Activated effector memory CD4-positive, alpha-beta T cell treated with anti-CD3 and anti-CD28 coated beads, Interleukin-2, amount 50 U/mL, for 16 hours (primary cell): Measurements from ENCODE around the gene FAM114A2.
"Not testable (repeated sequence)": the region's sequence is repeated elsewhere in the genome, so short reads cannot be mapped to it uniquely, and the experiment has no call there.

Experiments
- DNase-seq: peaks from one replicate; pipeline ENCODE4 v3.0.0-alpha.2; 2020

FAM114A2 gene

DNA sequence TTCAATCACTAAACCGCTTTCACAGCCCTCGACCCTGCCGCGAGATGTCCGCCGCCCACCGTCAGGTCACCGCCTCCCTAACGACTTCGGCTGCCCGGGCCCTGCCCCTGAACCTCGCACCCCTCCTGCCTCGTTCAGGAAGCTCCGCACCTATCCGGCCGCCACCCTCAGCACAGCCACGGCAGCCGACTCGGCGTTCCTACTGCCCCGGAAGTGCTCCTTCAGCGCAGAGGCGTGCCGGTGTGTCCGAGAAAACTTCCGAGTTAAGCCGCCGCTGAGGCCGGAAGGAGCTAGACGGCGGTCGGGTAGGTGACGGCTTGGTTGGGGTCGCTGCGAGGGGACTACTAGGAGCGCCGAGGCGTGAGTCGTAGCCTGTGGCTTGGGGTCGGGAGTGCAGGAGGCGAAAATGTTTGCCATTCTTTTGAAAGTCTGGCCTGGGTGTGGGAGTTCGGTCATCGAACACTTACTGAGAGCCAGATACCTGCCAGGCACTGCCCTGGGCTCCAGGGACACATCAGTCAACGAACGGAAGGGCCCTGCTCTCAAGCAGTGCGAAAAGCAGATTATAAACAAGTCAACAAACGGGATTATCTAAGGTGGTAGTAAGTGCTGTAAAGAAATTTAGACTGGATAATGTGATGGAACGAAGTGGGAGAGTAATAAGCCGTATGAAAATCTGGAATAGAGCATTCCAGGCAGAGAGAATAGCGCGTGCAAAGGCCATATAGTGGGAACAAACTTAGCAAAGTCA is at the start of gene FAM114A2, which contains the start of gene MFAP3:
Gene FAM114A2 (minus strand): TSS at position 204 of the 751 bp plus-strand sequence. CDS start 3,957 bp downstream, outside the sequence.
Gene MFAP3 (plus strand): TSS at position 261 of the 751 bp plus-strand sequence. CDS start 10,756 bp downstream, outside the sequence.
- DNase-seq: peak; percentile 96

GRCh38 chr5:154087260-154087659 is 48.5 kb upstream of the FAM114A2 start:
- no peak for DNase-seq

DNA sequence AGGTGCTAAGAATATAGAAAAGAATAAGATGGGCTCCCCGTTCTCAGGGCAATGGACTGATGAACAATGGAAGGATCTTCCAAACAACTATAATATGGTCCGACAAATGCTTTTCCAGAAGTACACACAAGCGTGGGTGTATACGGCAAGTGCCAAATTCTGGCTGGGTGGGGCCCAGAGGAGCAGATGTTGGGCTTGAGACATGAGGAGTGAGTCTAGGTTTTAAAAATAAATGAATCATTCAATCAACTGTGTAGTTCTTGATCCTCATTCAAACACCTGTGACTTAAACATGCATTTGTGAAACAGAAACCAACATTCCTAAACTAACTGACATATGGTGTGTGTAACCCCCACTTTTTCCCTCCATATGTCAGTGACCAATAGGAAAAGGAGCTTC is 47.9 kb upstream of the FAM114A2 start:
- DNase-seq: no peak

- DNase-seq: no peak
Observed at GRCh38 chr5:154086146-154086545, 47.4 kb upstream of the FAM114A2 start.

DNA sequence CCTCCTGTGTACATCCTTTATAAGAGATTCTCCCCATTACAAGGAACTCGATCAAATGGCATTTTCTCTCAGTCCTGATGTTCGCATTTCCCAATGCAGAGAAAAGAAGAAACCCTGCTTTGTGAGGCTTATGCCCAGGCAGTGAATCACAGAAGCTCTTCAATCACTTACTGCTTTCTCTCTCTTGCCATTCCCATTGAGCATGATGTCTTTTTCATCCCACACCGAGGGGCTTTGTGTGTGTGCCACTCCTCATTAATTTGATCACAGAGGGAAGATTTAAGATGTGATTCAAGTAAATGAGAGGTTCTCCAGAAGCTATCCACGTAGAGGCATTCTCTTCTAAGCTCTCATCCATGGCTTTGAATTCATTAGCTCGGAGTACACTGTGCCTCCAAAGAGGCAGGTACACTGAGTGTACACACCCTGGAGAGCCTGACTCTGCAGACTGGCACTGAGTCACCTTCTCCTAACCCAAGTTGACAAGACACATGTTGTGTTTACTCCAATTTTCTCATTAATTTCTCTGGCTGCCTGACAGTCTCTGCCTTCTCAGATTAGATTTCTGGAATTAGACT is 45.4 kb upstream of the FAM114A2 start:
- DNase-seq: no peak

DNA sequence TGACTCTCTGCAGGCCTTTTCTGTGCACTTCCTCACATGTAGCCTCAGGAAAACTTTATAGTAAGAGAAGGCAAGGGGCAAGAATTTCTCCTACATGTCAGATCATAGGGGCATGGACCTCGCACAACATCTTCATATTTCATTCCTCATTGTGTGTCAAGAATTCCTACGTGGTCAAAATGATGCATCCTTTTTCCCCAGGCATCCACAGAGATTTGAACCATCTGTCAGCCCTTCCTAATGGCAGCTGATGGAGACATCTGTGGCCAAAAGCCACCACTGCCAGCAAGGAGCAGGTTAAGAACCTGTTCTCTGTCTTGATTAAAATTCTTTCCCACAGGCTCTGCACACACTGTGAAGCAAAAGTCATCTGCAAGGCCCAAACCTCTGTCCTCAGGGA is 42.5 kb upstream of the FAM114A2 start:
- no peak for DNase-seq

DNA sequence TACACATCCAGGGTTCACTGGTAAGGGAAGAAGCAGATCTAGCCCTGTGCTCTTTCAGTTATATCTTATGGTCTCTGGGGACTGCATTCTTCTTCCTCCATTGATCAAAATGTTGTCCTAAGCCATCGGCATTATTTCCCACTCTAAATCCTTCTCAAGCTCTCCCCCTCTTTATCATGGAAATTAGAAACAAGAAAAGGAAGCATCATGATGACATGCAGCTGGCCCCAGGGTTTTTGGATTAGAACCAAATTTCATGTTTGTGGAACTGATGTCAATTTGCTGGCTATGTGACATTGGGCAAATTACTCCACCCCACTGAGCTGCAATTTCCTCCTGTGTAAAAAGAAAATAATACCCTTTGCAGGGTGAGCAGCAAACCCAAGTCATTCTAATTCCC is 39.6 kb upstream of the FAM114A2 start:
- no peak for DNase-seq

GRCh38 chr5:154077696-154078095 is 39.0 kb upstream of the FAM114A2 start:
- DNase-seq: no peak

GRCh38 chr5:154076240-154076922 is 37.7 kb upstream of the FAM114A2 start:
- DNase-seq: no peak

GRCh38 chr5:154072414-154073171 is 33.9 kb upstream of the FAM114A2 start:
- DNase-seq: peak; percentile 93

- DNase-seq: no peak
Observed at GRCh38 chr5:154071799-154072413, 33.2 kb upstream of the FAM114A2 start.

- DNase-seq: not testable (repeated sequence)
Observed at GRCh38 chr5:154069854-154070253, 31.1 kb upstream of the FAM114A2 start.

- no peak for DNase-seq
Observed at GRCh38 chr5:154065971-154066370, 27.3 kb upstream of the FAM114A2 start.

DNA sequence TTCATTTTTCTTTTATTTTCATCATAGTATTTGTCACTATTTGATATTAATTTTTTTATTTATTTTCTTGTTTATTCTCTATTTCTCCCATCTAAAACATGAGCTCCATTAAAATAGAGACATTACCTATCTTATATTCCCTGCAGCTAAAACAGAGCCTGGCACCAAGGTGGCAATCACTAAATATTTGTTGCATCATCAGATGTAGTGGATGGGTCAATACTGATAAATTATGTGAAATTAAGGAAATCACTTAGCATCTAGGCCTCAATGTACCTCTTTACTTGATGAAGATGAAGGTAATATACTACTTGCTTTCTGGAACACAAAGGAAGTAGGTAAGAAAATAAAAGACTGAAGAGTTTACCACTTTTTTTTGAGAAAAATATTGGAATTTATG is 24.7 kb upstream of the FAM114A2 start:
- DNase-seq: no peak

DNA sequence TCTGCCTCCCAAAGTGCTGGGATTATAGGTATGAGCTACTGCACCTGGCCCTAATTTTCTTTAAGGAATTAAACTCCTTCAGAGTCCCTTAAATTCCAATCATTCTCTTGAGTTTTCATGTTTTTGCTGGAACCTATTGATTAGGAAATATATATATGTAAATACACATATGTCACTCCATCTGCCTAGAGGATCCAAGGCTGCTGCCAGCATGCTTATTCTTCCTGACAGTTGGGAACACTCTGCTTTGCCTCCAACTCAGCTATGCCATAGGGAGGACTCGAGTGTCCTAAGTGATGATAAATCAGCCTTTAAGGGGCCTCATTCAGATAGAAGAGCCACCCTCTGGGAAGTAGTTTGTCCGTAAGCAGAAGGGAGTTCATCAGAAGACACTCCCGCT is 21.9 kb upstream of the FAM114A2 start:
- DNase-seq: no peak

DNA sequence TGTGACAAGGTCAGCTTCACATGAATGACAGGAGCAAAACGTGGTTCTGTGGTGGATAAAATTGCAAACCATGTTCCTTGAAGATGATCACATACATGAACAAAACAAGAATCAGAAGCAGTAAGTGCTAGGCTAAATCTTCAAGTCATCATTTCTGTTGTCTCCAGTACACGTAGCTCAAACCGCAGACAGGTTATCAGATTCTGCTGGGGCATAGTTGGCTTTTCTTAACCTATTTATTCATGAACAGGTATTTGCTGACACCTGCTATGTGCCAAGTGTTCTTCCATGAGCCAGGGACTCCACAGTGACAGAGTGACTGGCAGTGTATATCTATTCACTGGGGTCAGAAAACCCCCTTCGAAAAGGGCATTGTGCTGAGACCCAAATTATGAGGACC is 20.9 kb upstream of the FAM114A2 start:
- DNase-seq: no peak

GRCh38 chr5:154059039-154059430 is 20.3 kb upstream of the FAM114A2 start:
- DNase-seq: no peak

DNA sequence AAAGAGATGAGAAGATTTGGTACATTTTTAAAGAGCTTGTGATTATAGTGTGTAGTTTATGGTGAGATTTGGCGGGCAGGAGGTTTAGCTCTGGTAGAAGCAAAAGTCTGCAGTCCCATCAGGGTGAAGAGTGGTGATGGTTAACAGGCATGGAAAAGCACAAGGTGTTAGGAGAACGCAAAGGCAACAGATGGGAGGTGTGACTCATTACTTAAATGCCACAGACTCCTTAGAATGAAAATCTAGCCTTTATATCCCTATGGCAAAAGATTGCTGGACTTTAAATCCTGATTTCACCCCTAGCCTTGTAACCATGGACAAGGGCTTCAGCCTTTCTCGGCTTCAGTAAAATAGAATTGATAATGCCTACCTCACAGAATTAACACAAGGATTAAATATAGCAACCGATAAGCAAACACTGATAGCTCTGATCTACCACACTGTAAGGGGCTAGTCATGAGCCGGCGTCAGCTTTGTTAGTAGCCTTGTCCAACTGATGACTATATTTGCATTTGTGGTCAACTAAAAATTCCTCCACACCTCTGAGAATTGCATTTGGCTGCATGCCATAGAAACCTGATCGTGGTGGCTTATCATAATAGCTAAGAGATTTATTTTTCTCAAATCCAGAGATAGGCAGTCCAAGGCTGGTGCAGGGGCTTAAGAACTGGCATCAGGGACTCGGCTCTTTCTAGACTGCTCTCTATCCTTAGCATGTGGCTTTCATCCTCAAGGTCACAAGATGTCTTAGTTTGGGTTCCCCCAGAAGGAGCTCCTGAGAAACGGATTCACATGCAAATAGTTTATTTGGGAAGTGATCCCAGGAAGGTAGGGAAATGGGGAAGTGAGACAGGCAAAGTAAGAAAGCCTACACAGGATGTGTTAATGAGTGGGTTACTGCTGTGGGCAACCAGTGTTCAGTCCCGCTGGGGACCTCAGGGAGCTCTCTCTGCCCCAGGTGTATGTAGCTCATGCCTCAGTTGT is 19.6 kb upstream of the FAM114A2 start:
- DNase-seq: no peak

DNA sequence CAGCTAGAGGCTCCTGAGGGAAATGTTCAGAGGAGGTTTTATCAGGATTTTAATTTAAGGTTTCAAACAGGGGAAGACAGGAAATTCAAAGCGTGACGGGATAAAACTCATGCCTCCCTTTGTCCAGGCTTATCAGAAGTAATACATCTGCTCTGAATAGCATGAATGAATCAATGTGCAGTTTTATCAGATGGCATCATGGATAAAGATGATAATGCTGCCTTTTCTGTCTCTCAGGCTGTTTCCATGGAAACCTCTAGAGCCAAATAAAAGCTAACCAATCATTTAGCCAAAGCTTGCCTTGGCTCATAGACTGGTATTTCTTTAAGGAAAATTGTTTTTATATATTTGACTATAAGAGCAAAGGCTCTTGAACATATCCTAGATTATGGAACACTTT is 16.5 kb upstream of the FAM114A2 start:
- no peak for DNase-seq

DNA sequence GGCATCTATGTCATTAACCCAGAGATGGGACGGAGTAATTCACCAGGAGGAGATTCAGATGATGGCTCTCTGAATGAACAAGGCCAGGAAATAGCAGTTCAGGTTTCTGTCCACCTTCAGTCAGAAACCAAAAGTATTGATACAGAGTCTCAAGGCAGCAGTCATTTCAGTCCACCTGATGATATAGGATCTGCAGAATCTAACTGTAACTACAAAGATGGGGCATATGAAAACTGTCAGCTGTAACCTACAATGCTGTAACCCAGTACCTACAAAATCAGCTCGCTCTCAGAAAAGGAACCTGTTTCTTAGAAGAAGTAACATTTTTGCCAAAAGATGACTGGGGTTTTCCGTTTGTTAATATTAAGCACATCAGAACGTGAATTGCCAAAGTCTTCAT is 14.8 kb upstream of the FAM114A2 start:
- DNase-seq: no peak

- DNase-seq: no peak
Observed at GRCh38 chr5:154049636-154050035, 10.9 kb upstream of the FAM114A2 start.

DNA sequence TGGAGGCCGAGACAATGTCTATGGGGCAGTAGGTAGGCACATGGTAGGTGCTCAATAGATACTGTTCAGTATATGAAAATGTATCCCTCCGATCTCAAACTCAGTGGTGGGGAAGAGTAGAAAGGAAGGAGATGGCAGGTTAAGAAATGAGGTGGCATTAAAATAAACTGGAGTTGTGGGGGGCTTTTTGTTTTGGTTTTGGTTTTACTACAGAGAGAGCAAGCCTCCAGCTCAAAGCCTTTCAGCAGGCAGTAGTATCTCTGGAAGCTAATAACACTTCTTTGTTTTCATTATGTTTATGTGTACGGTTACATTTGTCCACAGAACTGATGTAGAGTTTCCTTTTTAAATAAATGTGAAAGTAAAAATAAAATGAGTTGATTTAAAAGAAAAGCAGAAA is 8.6 kb upstream of the FAM114A2 start:
- no peak for DNase-seq
